Germinal center (tissue), 1 donor: ENCODE results near the gene CDH15.
"Not testable (repeated sequence)": the region's sequence is repeated elsewhere in the genome, so short reads cannot be mapped to it uniquely, and the experiment has no call there.

Experiments
- DNase-seq: peaks from one replicate; pipeline ENCODE4 v3.0.0; 2012; ENCODE audit warnings: mixed read lengths, low spot score

Gene CDH15

DNA sequence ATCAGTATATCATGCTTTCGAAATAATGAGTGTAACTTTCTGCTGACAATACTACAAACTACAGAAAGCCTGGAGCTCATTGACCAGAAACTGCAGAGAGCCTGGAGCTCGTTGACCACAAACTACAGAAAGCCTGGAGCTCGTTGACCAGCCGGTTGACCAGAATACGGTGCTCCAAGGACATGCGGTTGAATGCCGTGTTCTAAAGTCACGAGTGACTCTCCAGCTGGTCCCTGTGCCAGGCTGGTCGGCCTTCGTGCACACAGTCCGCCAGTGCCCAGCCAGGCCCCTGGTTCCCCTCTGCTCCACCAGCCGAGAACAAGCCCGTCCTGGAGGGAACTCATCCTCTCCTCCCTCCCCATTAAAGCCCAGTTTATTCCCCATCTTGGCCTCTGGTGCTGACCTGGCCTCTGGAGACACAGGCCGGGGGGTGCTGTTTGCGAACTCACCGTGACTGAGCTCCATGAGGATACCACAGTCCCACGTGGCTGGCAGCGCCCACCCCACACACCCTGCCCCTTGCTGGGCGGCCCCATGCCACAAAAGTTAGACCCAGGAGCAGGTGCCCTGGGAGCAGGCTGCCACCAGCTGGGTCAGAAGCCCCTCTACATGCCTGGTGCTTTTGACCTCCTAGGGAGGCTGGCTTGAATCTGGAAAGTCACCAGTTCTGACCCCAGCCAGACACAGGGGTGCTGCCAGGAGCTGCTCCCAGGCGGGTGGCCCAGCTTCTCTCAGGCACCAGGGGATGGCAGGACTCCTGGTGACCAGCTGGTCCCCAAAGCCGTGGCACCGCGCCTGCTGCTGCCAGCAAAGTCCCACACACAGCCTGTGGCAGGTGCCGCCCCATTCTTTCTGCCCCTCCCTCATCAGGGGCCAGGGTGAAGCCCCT is 15.5 kb upstream of the CDH15 start:
- no peak for DNase-seq

GRCh38 chr16:89156740-89157645 is 14.6 kb upstream of the CDH15 start:
- no peak for DNase-seq

- DNase-seq = no peak
Observed at GRCh38 chr16:89157778-89158177, 13.8 kb upstream of the CDH15 start.

GRCh38 chr16:89159066-89159849 is 12.3 kb upstream of the CDH15 start:
- no peak for DNase-seq

DNA sequence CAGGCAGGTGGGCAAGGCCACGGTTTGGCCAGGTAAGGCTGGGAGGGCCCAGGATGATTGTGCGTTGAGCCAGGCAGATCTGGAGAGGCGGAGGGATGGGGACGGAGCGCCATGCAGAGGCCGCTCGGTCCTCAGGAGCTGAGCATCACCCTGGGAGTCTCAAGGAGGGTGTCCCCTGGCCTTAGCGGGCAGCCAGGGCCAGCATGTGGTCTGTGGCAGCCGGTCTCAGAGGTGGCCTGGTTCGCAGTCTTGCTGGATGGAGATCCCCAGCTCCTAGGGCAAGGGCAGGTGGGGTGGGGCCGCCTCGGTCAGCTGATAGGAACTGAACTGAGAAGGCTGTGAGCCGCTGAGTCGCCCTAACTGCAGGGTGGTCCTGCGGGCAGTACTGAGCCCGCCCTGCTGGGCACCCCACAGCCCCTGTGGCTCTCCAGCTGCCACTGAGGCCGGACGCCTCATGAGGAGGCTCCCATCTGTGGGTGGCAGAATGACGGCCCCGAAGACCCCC is 11.6 kb upstream of the CDH15 start:
- no peak for DNase-seq

DNA sequence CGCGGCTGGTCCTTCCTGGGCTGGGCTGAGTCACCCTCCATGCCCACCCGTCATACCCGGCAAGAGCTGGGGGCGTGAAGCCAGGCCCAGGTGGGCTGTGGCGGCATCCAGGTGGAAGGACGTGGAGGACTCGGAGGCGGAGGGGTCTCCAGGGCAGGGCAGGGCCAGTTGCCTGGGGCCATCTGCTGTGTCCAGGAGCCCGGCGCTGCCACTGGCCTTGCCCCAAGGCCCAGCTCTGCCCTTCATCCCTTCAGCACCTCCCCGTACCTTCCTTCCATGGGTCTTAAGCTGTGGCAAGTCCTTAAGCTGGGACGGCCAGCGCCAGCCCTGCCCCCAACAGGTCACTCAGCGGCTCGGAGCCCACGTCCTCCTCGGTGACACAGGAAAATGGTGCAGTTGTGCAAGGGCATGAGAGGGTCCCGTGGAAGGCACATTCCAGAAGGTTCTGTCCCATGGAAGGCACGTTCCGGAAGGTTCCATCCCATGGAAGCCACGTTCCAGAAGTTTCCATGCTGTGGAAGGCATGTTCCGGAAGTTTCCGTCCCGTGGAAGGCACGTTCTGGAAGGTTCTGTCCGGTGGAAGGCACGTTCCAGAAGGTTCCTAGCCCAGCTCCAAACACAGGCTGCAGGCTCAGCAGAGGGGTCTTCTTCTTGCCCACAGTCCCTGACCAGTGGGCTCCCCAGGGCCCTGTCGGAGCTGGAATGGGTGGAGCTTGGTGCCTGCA is 10.4 kb upstream of the CDH15 start:
- no peak for DNase-seq

DNA sequence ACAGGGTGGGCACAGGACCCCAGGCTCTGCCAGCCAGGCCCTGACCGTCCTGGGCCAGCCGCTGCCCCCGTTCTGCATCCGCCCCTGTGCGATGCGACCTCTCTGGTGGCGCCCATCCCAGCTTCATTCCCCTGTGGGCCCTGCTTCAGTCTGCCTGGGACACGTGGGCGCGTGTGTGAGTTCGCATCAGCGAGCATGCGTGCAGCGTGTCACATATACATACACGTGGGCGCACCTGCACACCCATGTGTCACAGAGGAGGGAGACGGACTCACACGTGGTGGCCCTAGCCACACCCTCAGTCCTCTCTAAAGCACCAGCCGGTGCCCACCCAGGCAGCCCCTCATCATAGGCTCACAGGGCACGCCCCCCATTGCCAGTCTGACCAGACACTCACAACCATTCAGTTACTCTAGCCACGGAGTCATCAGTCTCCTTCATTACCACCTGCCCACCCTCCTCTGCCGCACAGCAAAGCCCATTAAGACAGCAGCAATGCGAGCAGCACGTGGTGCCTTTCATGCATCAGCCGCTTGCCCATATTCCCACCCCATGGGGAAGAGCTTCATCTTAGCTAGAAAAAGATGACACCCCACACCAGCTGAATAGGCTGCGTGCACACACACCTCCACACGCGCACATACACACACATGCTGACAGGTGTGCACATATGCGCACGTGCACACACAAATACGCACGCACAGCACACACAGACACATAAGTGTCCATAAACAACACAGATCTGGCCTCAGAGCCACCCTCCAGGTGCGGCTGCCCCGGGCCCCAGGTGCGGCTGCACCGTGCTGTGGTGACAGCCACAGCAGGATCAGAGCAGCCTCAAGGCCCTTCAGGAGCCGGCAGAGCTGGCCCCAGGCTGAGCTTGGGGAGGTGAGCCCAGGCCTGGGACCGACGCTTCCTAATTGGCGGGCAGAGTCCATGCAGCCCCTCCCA is 9.5 kb upstream of the CDH15 start:
- DNase-seq = no peak

GRCh38 chr16:89163297-89163696 is 8.3 kb upstream of the CDH15 start:
- no peak for DNase-seq

DNA sequence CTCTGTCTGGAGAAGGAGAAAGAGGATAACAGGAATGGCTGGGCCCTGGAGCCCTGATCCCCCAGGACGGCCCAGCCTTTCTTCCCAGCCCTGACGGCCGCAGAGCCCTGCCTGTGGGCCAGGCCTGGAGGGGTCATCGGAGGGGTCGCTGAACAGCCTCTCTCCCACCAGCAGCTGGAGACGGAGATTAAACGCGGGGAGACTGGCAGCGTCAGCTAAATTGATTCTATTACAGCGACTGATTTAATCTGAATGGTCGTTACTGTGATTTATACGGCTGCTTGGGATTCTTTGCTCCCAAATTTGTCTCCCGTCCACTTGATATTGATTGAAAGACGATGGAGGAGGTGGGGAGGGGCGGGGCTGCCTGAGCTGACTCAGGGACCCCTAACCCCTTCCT is 7.1 kb upstream of the CDH15 start:
- no peak for DNase-seq

DNA sequence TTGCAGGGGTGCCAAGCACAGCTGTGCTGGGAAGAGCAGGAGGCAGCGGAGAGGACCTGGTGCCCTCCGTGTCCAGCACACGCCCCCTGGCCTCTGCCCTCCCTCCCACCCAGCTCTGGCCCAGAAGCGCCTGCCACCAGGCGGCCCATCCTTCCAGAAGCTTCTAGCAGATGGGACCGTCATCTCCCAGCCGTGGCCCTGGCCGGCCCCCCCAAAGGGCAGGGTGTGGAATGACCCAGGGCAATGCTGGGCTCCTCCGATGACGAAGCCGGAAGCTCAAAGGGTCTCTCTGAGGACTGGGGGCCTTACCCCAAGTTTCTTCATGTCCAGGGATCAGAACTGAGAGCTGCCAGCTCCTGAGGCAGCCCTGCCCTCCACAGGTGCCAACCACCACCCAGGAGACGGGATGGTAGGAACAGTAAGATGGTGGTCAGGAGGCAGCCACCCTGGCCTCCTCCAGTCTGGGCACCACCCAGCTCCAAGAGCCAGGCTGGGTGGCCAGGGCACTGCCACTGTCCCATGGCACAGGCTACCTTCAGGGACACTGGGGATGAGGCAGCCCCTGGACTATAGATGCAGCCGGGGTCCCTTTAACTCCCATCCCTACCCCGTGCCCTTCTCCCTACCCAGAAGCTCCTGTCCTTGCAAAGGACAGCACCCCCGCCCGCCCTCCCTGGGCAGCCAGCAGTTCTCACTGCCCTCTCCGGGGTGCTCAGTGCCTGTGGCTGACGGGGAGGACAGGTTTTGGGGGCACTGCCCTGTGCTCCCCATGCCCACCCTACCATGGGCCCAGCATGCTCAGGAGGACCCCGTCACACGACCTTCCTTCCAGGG is 6.5 kb upstream of the CDH15 start:
- no peak for DNase-seq

- DNase-seq = not testable (repeated sequence)
Observed at GRCh38 chr16:89165681-89165979, 5.9 kb upstream of the CDH15 start.

- DNase-seq = no peak
Observed at GRCh38 chr16:89166696-89167424, 4.7 kb upstream of the CDH15 start.

GRCh38 chr16:89167425-89167941 is 4.1 kb upstream of the CDH15 start:
- peak; percentile 81 for DNase-seq

DNA sequence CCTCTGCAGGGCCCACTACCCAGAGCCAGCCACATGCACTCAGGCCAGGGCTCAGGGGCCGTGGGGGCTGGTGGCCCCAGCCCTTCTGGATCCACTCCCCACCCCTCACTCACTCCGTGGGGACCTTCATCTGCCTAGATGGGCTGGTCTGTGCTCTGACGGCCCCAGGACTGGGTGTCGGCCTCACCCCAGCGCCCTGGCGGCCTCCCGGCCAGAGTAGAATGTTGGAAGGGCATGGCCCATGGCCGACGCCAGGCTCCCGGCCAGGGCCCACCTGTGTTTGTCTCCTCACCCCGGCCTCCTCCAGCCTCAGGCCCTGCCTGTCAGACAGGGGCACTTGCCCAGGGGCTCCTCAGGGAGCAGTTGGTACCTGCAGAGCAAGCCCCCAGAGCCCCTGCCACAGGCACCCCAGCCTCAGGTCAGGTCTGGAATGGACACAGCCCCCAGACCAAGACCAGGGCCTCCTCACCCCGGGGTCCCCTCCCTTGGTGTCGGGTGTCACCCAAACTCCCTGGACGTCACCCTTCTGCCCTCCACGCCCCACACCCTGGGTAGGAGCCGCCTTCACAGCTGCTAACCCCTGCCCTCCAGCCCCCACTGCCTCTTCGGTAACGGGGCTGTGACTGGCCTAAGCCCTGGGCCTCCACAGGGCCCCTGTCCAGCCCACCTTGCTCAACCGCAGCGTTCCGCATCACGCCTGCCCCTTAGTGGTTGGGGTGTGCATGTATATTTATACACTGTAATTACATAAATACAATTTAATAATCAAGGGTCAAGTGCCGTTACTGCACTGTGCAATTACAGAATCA is 3.0 kb upstream of the CDH15 start:
- no peak for DNase-seq

- no peak for DNase-seq
Observed at GRCh38 chr16:89169778-89170177, 1.8 kb upstream of the CDH15 start.

DNA sequence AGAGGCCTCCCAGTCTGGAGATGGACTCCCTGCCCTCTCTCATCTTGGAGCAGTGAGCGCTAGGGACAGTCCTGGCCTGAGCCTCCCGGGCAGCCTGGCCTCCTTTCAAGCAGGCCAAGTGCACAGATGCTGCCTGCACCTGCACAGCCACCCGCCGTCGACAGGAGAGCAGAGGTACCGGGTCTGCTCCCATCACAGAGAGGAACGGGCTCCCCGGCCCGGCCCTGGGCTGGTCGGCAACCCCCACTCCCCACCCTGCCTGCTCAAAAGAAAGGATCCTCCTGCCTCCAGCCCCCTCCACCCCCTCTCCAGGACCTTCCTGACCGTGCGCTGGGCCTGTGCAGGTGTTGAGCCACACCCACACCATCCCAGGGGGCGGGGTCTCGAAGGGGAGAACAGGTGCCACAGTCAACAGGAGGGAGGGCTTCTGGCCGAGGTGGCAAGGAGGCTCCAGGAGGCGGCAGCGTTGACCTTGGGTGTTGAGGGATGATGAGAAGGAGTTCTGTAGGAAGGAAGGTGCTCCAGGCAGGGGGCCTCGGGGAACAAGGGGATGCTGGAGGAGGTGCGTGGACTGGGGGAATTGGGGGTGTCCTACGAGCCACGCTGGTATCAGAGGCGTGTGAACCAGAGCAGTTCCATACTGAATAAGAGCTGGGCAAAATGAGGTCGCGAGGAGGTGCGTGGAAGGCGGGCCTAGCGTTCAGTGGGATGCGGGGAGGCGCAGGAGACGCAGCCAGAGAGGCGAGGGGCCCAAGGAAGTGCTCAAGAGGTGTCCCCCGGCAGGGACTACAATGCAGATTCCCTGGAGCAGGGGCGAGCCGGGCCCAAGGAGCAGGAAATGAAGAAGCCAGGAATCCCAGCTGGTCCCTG is 967 bp upstream of the CDH15 start:
- DNase-seq = no peak

DNA sequence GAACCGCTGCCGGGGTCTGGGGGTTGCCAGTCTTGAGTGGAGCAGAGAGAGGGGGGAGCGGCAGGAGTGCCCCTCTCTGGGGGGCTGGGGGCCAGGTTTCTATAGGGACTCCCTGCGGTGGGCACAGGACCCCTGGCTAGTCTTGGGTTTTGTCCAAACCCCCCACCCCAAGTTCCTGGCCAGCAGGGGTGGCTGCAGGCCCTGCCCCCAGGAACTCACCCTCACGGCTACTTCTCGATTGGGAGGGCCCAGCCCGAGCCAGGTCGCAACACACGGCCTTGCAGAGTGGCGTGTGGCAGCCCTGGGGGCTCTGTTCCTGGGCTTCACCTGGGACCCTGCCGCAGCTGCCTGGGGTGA is 601 bp downstream of the CDH15 start:
- no peak for DNase-seq
